ENCODE measurements around the gene CATSPER3. TPM values are rescaled to one million over a fixed set of nuclear protein-coding genes. Genes with fewer than 3 reads are reported as not detected.

CATSPER3 gene
- total RNA-seq, 1 donor from 2014 or later: 0.33 TPM

DNA sequence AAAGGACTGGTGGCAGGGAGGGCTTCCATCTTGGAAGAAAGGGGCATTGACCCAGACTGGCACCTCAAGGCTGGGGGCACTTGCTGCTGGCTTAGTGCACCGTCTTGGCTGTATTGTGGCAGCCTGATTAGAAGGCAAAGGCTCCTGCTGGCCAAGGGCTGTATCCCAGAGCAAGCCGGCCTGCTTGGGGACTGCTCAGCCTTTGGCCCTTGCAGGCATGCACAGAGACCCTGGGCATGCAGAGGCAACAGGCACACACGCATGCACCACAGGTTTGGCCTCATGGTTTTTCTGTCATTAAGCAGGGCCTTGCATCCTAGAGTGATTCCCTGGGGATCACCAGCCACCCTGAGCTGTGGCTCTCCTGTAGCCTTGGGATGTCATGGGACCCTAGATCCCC, 37.4 kb downstream of the CATSPER3 start:
- no peak overlapping the region for H3K27ac Mint-ChIP-seq (ENCODE audit: unreplicated experiment)
- TF ChIP-seq, protein P1, sequence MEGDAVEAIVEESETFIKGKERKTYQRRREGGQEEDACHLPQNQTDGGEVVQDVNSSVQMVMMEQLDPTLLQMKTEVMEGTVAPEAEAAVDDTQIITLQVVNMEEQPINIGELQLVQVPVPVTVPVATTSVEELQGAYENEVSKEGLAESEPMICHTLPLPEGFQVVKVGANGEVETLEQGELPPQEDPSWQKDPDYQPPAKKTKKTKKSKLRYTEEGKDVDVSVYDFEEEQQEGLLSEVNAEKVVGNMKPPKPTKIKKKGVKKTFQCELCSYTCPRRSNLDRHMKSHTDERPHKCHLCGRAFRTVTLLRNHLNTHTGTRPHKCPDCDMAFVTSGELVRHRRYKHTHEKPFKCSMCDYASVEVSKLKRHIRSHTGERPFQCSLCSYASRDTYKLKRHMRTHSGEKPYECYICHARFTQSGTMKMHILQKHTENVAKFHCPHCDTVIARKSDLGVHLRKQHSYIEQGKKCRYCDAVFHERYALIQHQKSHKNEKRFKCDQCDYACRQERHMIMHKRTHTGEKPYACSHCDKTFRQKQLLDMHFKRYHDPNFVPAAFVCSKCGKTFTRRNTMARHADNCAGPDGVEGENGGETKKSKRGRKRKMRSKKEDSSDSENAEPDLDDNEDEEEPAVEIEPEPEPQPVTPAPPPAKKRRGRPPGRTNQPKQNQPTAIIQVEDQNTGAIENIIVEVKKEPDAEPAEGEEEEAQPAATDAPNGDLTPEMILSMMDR (IDR thresholded peaks at IDR 0.05; ENCODE audit: unreplicated experiment): no peak
- no peak for DNase-seq (ENCODE audit: low spot score)
- peaks cover 3% of the 10 kb centered on the region for H3K27me3 Mint-ChIP-seq (ENCODE audit: unreplicated experiment)
- no peaks in the 10 kb centered on the region for H3K4me1 Mint-ChIP-seq (ENCODE audit: unreplicated experiment)
- H3K36me3 Mint-ChIP-seq (ENCODE audit: low read depth, unreplicated experiment): no peaks in the 10 kb centered on the region
- no peak overlapping the region for H3K4me3 Mint-ChIP-seq (ENCODE audit: unreplicated experiment)
- H3K9me3 Mint-ChIP-seq (ENCODE audit: unreplicated experiment): no peaks in the 10 kb centered on the region

GRCh38 chr5:135007305-135007704, 39.6 kb downstream of the CATSPER3 start:
- TF ChIP-seq, protein P1 (IDR thresholded peaks at IDR 0.05; ENCODE audit: unreplicated experiment): no peak
- DNase-seq (ENCODE audit: low spot score): no peak
- H3K27ac Mint-ChIP-seq (ENCODE audit: unreplicated experiment): no peak overlapping the region
- no peaks in the 10 kb centered on the region for H3K9me3 Mint-ChIP-seq (ENCODE audit: unreplicated experiment)
- peaks cover 3% of the 10 kb centered on the region for H3K27me3 Mint-ChIP-seq (ENCODE audit: unreplicated experiment)
- H3K4me3 Mint-ChIP-seq (ENCODE audit: unreplicated experiment): no peak overlapping the region
- no peaks in the 10 kb centered on the region for H3K36me3 Mint-ChIP-seq (ENCODE audit: low read depth, unreplicated experiment)
- no peaks in the 10 kb centered on the region for H3K4me1 Mint-ChIP-seq (ENCODE audit: unreplicated experiment)

DNA sequence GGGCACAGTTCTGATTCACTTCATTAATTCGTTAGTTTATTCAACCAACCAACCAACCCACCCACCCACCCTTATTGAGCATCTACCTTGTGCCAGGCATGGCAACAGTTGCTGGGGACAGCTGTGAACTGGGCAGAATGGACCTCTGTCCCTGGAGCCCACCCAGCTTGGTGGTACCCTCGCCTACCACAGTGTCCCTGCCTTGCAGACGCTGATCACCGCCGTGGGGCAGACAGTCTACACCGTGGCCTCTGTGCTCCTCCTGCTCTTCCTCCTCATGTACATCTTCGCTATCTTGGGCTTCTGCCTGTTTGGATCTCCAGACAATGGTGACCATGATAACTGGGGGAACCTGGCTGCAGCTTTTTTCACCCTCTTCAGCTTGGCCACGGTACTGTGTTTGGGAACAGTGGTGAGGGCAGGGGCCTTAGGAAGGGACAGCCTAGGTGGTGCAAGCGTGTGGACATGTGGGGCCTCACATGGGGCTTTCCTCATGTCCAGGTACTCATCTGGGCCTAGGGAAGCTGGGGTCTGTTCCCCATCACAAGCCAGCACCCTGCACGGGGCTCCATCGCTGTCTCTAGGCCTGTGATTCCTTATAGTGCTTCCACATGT, 40.1 kb downstream of the CATSPER3 start:
- Mint-ChIP-seq H3K27ac (ENCODE audit: unreplicated experiment) (no peak overlapping the region), H3K4me3 (ENCODE audit: unreplicated experiment) (no peak overlapping the region), H3K27me3 (ENCODE audit: unreplicated experiment) (peaks cover 6% of the 10 kb centered on the region), H3K9me3 (ENCODE audit: unreplicated experiment) (no peaks in the 10 kb centered on the region), H3K36me3 (ENCODE audit: low read depth, unreplicated experiment) (no peaks in the 10 kb centered on the region), H3K4me1 (ENCODE audit: unreplicated experiment) (peaks cover 2% of the 10 kb centered on the region)
- TF ChIP-seq, protein P1 (IDR thresholded peaks at IDR 0.05; ENCODE audit: unreplicated experiment): no peak
- DNase-seq (ENCODE audit: low spot score): no peak

DNA sequence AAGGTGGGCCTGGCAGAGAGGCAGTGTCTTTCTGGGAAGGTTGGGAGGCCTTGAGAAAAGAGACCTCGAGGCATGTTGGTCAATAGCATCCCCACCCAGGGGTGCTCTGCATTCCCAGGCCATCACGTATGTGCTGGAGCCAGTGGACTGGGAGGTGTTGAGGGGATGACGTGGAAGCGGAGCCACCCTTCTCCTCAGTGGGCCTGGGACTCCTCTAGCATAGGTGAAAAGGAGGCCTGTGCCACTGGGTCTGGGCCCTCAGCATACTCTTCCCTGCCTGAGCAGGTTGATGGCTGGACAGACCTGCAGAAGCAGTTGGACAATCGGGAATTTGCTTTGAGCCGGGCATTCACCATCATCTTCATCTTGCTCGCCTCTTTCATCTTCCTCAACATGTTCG, 40.8 kb downstream of the CATSPER3 start:
- DNase-seq (ENCODE audit: low spot score): no peak
- Mint-ChIP-seq H3K27ac (ENCODE audit: unreplicated experiment) (no peak overlapping the region), H3K9me3 (ENCODE audit: unreplicated experiment) (no peaks in the 10 kb centered on the region), H3K36me3 (ENCODE audit: low read depth, unreplicated experiment) (peaks cover 3% of the 10 kb centered on the region), H3K4me3 (ENCODE audit: unreplicated experiment) (no peak overlapping the region), H3K4me1 (ENCODE audit: unreplicated experiment) (peaks cover 2% of the 10 kb centered on the region), H3K27me3 (ENCODE audit: unreplicated experiment) (peaks cover 9% of the 10 kb centered on the region)
- TF ChIP-seq, protein P1 (IDR thresholded peaks at IDR 0.05; ENCODE audit: unreplicated experiment): no peak

DNA sequence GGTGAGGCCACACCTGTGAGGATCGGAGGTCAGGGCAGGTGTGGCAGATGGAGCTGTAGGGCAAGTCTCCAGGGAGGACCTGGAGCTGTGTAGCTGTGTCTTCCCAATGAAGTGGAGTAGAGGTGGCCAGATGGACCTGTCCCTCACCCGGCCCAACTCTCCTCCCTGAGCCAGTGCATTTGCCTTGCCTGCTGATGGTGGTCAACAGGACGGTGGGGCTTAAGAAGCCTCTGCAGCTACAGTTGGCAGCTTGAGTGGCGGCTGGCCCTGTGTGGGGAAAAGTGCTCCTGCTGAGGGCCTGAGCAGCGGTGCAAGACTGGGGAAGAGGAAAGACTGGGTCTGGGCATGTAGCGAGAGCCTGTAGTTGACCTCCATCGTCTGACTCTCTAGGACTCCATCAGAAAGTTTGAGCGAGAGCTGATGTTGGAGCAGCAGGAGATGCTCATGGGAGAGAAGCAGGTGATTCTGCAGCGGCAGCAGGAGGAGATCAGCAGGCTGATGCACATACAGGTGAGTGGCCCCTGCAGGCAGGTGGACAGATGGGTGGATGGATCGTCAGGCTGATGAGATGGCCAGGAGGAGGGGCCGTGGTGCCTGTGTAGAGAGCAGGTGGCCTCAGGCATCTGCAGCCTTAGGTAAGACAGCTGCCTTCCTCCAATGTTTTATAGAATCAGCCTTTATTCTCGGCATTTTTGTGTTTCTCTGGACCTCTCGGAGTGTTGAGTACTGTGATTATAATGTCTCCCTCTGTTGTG, 41.5 kb downstream of the CATSPER3 start:
- Mint-ChIP-seq H3K27me3 (ENCODE audit: unreplicated experiment) (peaks cover 12% of the 10 kb centered on the region), H3K36me3 (ENCODE audit: low read depth, unreplicated experiment) (peaks cover 6% of the 10 kb centered on the region), H3K27ac (ENCODE audit: unreplicated experiment) (no peak overlapping the region), H3K4me3 (ENCODE audit: unreplicated experiment) (no peak overlapping the region), H3K9me3 (ENCODE audit: unreplicated experiment) (no peaks in the 10 kb centered on the region), H3K4me1 (ENCODE audit: unreplicated experiment) (peaks cover 2% of the 10 kb centered on the region)
- no peak for DNase-seq (ENCODE audit: low spot score)
- TF ChIP-seq, protein P1 (IDR thresholded peaks at IDR 0.05; ENCODE audit: unreplicated experiment): no peak
